Endothelial cell of umbilical vein (primary cell): ENCODE data around the gene ADIPOR1. TPM values are rescaled to one million over a fixed set of nuclear protein-coding genes. Genes with fewer than 3 reads are reported as not detected.

Source experiments
- BruUV-seq: library from RNA; stranded (reverse); fragments of 400-500 nt; replicated peaks from 2 replicates; lab custom pipeline; 2021; lab: Mats Ljungman, UMichigan
- CTCF ChIA-PET: fragments of 300-600, 350-600 bp; sonication (Branson Sonifier 250); formaldehyde crosslinking; loops from one replicate; lab custom pipeline; 2021; ENCODE audit warnings: antibody characterized with exemption, inconsistent platforms; lab: Charles Lee
- POLR2A ChIA-PET: fragments of 300-600, 350-600 bp; sonication (Branson Sonifier 250); formaldehyde crosslinking; loops from one replicate; lab custom pipeline; 2021; ENCODE audit warnings: antibody characterized with exemption, inconsistent platforms; lab: Charles Lee
- DNase-seq: peaks from one replicate; pipeline ENCODE4 v3.0.0-alpha.2; 2011; ENCODE audit warnings: low read depth, low spot score
- FAIRE-seq: peaks from 2 replicates; lab custom pipeline; 2011; peaks lifted over from hg19 to GRCh38; lab: Jason Lieb, UNC
- H2AFZ ChIP-seq: 2 replicates; pipeline ENCODE4 v1.6.0; 2012; ENCODE audit warnings: low read depth, low read length, control low read depth, inconsistent platforms
- H3K27ac ChIP-seq: 2 replicates; pipeline ENCODE4 v1.5.1; 2011; ENCODE audit warnings: low read depth, mild to moderate bottlenecking, control low read depth, low read length, moderate library complexity; ENCODE audit not compliant: insufficient read depth
- H3K27me3 ChIP-seq, 2 experiments: 2 replicates each; pipeline versions ENCODE4 v1.6.0 to v1.6.1; 2011; ENCODE audit warnings: low read length in 2 of 2, mixed read lengths in 1 of 2; ENCODE audit not compliant: control insufficient read depth in 2 of 2, insufficient read depth in 2 of 2
- H3K36me3 ChIP-seq, 2 experiments: 2 replicates in 1 of 2; 3 replicates in 1 of 2; pipeline ENCODE4 v1.5.1; 2011; ENCODE audit warnings: low read length in 2 of 2, mild to moderate bottlenecking in 1 of 2, moderate library complexity in 1 of 2; ENCODE audit not compliant: control insufficient read depth in 2 of 2, insufficient read depth in 2 of 2; ENCODE audit errors: extremely low read depth in 1 of 2
- H3K4me1 ChIP-seq: 3 replicates; pipeline ENCODE4 v1.5.1; 2011; ENCODE audit warnings: mild to moderate bottlenecking, low read length; ENCODE audit not compliant: control insufficient read depth, insufficient read depth; ENCODE audit errors: extremely low read depth
- H3K4me2 ChIP-seq: 2 replicates; pipeline ENCODE4 v1.6.1; 2011; ENCODE audit warnings: low read length, control low read depth, mixed read lengths; ENCODE audit not compliant: insufficient read depth
- H3K4me3 ChIP-seq, 3 experiments: fragments of 200-600 bp in 1 of 3; sonication (generic), shearing (Covaris generic) in 1 of 3; replicated peaks in 1 of 3; 2 replicates each; pipeline ENCODE4 v1.5.1; 2011 to 2016; ENCODE audit warnings: control low read depth in 3 of 3, low read length in 3 of 3, mild to moderate bottlenecking in 2 of 3, inconsistent platforms in 1 of 3, low read depth in 1 of 3, moderate library complexity in 1 of 3; ENCODE audit not compliant: insufficient read depth in 1 of 3
- H3K79me2 ChIP-seq: 2 replicates; pipeline ENCODE4 v1.6.0; 2012; ENCODE audit warnings: low read length, inconsistent platforms; ENCODE audit not compliant: control insufficient read depth, insufficient read depth
- H3K9ac ChIP-seq: replicated peaks from 2 replicates; pipeline ENCODE3; 2011; ENCODE audit warnings: low read length, control low read depth; ENCODE audit not compliant: insufficient read depth; ENCODE audit errors: extremely low read depth
- H3K9me1 ChIP-seq: replicated peaks from 3 replicates; pipeline ENCODE4 v1.6.0; 2011; ENCODE audit warnings: mild to moderate bottlenecking, low read length; ENCODE audit not compliant: control insufficient read depth, insufficient read depth; ENCODE audit errors: extremely low read depth
- H3K9me3 ChIP-seq: replicated peaks from 2 replicates; pipeline ENCODE4 v1.5.1; 2012; ENCODE audit warnings: low read length, inconsistent platforms; ENCODE audit not compliant: control insufficient read depth, insufficient read depth
- H4K20me1 ChIP-seq: replicated peaks from 2 replicates; pipeline ENCODE3; 2011; ENCODE audit warnings: mild to moderate bottlenecking, low read length; ENCODE audit not compliant: control insufficient read depth, insufficient read depth; ENCODE audit errors: extremely low read depth
- CTCF ChIP-seq, 2 donors: IDR thresholded peaks; 1 replicate in 1 of 2; 2 replicates in 1 of 2; pipeline ENCODE4 v1.5.1; 2011; ENCODE audit warnings: low read length in 2 of 2, mild to moderate bottlenecking in 2 of 2, moderate library complexity in 2 of 2, control low read depth in 1 of 2, inconsistent platforms in 1 of 2, low read depth in 1 of 2; ENCODE audit not compliant: insufficient read depth in 1 of 2; ENCODE audit errors: extremely low read depth in 1 of 2
- EZH2 ChIP-seq: IDR thresholded peaks from 2 replicates; pipeline ENCODE4 v1.6.1; 2012; ENCODE audit warnings: borderline replicate concordance, low read depth, mild to moderate bottlenecking, moderate library complexity, low read length, inconsistent platforms; ENCODE audit not compliant: severe bottlenecking
- FOS ChIP-seq: IDR thresholded peaks from 2 replicates; pipeline ENCODE4 v1.6.1; 2011; ENCODE audit warnings: mild to moderate bottlenecking, low read length, moderate library complexity, borderline replicate concordance; ENCODE audit not compliant: insufficient read depth
- GATA2 ChIP-seq: IDR thresholded peaks from 2 replicates; pipeline ENCODE4 v1.7.0; 2011; ENCODE audit warnings: low read depth, mild to moderate bottlenecking, moderate library complexity, mixed read lengths, low read length; ENCODE audit not compliant: insufficient read length, insufficient read depth
- JUN ChIP-seq: IDR thresholded peaks from 2 replicates; pipeline ENCODE4 v1.6.1; 2011; ENCODE audit warnings: borderline replicate concordance, low read depth; ENCODE audit not compliant: insufficient read length, insufficient read depth
- MYC ChIP-seq: IDR thresholded peaks from one replicate; pipeline ENCODE4 v1.6.1; 2011; ENCODE audit warnings: mild to moderate bottlenecking, low read depth, low read length
- POLR2A ChIP-seq: IDR thresholded peaks from 2 replicates; pipeline ENCODE4 v1.6.1; 2012; ENCODE audit warnings: low read depth, mild to moderate bottlenecking, control low read depth, low read length
- POLR2AphosphoS5 ChIP-seq: IDR thresholded peaks from 2 replicates; pipeline ENCODE4 v1.6.1; 2012; ENCODE audit warnings: low read depth, mild to moderate bottlenecking, control low read depth, low read length, moderate library complexity; ENCODE audit not compliant: insufficient read depth
- dilution Hi-C: fragments of 300-500 bp; cut with MboI; formaldehyde crosslinking; loops from one replicate; pipeline ENCODE4 v1.15.0; 2019; ENCODE audit warnings: low sequenced_read_pairs; ENCODE audit not compliant: extremely low pct_ligation_motif_present
- intact Hi-C: fragments of 100-400 bp; cut with micrococcal nuclease; formaldehyde crosslinking; loops from one replicate; pipeline ENCODE4 v1.10.0; 2022
- polyA plus RNA-seq, 4 experiments: library from polyadenylated mRNA; depleted of rRNA in 3 of 4; stranded (reverse) in 3 of 4; unstranded in 1 of 4; fragments of >200 nt; gene quantifications; 2 replicates each; pipeline versions ENCODE4 v1.2.1 to v1.2.3, GENCODE V29; 2011 to 2012; ENCODE audit warnings: missing spikeins in 1 of 4
- total RNA-seq: library from RNA; stranded (reverse); gene quantifications from 2 replicates; pipeline ENCODE4 v1.2.3, GENCODE V29; 2021
- TF ChIP-seq, protein P1 (sequence below): IDR thresholded peaks from 2 replicates; pipeline ENCODE4 v1.6.1; 2011; ENCODE audit not compliant: insufficient read depth, insufficient read length

Gene ADIPOR1
- total and polyA plus RNA-seq, 2 donors (not counting 3 experiments of a cell fraction or from before 2014, with no cell fraction given) = 67.2 to 135 TPM

- Histone ChIP-seq H3K4me3 (no peak overlapping the region), H3K9me1 (no peaks in the 10 kb centered on the region), H4K20me1 (peaks cover 3% of the 10 kb centered on the region), H3K27ac (no peak overlapping the region), H3K27me3 (no peaks in the 10 kb centered on the region), H3K36me3 (peaks cover 0 to 8% of the 10 kb centered on the region in 2 experiments), H3K79me2 (peaks cover 34% of the 10 kb centered on the region), H3K9ac (no peak overlapping the region), H3K9me3 (no peaks in the 10 kb centered on the region), H3K4me2 (no peak overlapping the region), H2AFZ (no peak overlapping the region), H3K4me1 (peaks cover 15% of the 10 kb centered on the region)
- no peak for FAIRE-seq
- dilution Hi-C loops (no loop called here), intact Hi-C loops (loop anchor here (2.0 kb wide), 1 partner anchor 70 kb away; the partner anchor contains the start of gene RABIF)
- no peak for DNase-seq
- BruUV-seq = no TSS peak
- POLR2A ChIA-PET = no interaction called here
- CTCF ChIA-PET = interaction anchor here (0.8 to 0.9 kb wide), 2 partner anchors 9 to 11 kb away, joined by 3 to 4 read pairs; no protein-coding TSS in a partner anchor
- TF ChIP-seq, protein P1, sequence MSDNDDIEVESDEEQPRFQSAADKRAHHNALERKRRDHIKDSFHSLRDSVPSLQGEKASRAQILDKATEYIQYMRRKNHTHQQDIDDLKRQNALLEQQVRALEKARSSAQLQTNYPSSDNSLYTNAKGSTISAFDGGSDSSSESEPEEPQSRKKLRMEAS = no peak
- TF ChIP-seq FOS (no peak), GATA2 (no peak), MYC (no peak), POLR2A (no peak), POLR2AphosphoS5 (no peak), CTCF (IDR thresholded peaks at IDR 0.05; ENCODE audit: extremely low read depth in 1 of 2, insufficient read depth in 1 of 2, low read depth in 1 of 2, low read length in 2 of 2) (no peak), JUN (no peak), EZH2 (no peak)
These were observed 1.1 kb upstream of the ADIPOR1 start for GRCh38 chr1:202959276-202959620.
